PC-9 (cell line): ENCODE data around the gene MAPKAP1. TPM values are rescaled to one million over a fixed set of nuclear protein-coding genes. Genes with fewer than 3 reads are reported as not detected.

Source experiments
- BruUV-seq: library from RNA; stranded (reverse); fragments of 400-500 nt; replicated peaks from 2 replicates; lab custom pipeline; 2021; lab: Mats Ljungman, UMichigan
- CTCF ChIA-PET: fragments of 300-600 bp; sonication (Branson Sonifier 250); formaldehyde crosslinking; loops from one replicate; lab custom pipeline; 2022; ENCODE audit warnings: antibody characterized with exemption; lab: Charles Lee
- POLR2A ChIA-PET: fragments of 300-600 bp; sonication (Branson Sonifier 250); formaldehyde crosslinking; loops from one replicate; lab custom pipeline; 2022; ENCODE audit warnings: antibody characterized with exemption; ENCODE audit not compliant: unreplicated experiment; lab: Charles Lee
- DNase-seq, 2 experiments: peaks; one replicate each; pipeline versions ENCODE4 v3.0.0 to v3.0.0-alpha.2; 2015 to 2022; ENCODE audit warnings: mixed read lengths in 1 of 2
- H2AFZ ChIP-seq: fragments of 200-600 bp; sonication (generic); 2 replicates; pipeline ENCODE4 v1.8.1; 2017; ENCODE audit warnings: antibody characterized with exemption
- H3F3A ChIP-seq: fragments of 200-600 bp; sonication (generic); 2 replicates; pipeline ENCODE4 v1.8.1; 2017; ENCODE audit warnings: antibody characterized with exemption, mild to moderate bottlenecking, low read depth; ENCODE audit not compliant: insufficient read depth
- H3K27ac ChIP-seq: fragments of 200-600 bp; sonication (generic); 2 replicates; pipeline ENCODE4 v1.6.1; 2016; ENCODE audit warnings: mixed run types
- H3K27me3 ChIP-seq: fragments of 200-600 bp; sonication (generic); 2 replicates; pipeline ENCODE4 v1.6.1; 2016; ENCODE audit warnings: low read depth, mixed run types; ENCODE audit not compliant: insufficient read depth
- H3K36me3 ChIP-seq: fragments of 200-600 bp; sonication (generic); 2 replicates; pipeline ENCODE4 v1.6.1; 2016; ENCODE audit warnings: low read depth, mixed run types
- H3K4me1 ChIP-seq: fragments of 200-600 bp; sonication (generic); replicated peaks from 2 replicates; pipeline ENCODE4 v1.6.1; 2016; ENCODE audit warnings: mixed run types; ENCODE audit not compliant: insufficient read depth
- H3K4me2 ChIP-seq: fragments of 200-600 bp; sonication (generic); 2 replicates; pipeline ENCODE4 v1.6.1; 2017; ENCODE audit warnings: mixed run types
- H3K4me3 ChIP-seq: fragments of 200-600 bp; sonication (generic); 2 replicates; pipeline ENCODE4 v1.6.1; 2016; ENCODE audit warnings: mixed run types
- H3K79me2 ChIP-seq: fragments of 200-600 bp; sonication (generic); 2 replicates; pipeline ENCODE4 v1.6.1; 2017; ENCODE audit warnings: low read depth, mixed run types
- H3K9me2 ChIP-seq: fragments of 200-600 bp; sonication (generic); 2 replicates; pipeline ENCODE4 v1.8.1; 2017; ENCODE audit warnings: mild to moderate bottlenecking; ENCODE audit not compliant: insufficient read depth
- H3K9me3 ChIP-seq: fragments of 200-600 bp; sonication (generic); 2 replicates; pipeline ENCODE4 v1.8.1; 2016; ENCODE audit warnings: low read depth; ENCODE audit not compliant: insufficient read depth
- H4K20me1 ChIP-seq: fragments of 200-600 bp; sonication (generic); 2 replicates; pipeline ENCODE4 v1.8.1; 2017; ENCODE audit not compliant: insufficient read depth
- EZH2 ChIP-seq: fragments of 200-600 bp; sonication (generic); IDR thresholded peaks from 2 replicates; pipeline ENCODE4 v1.8.0; 2017; ENCODE audit warnings: antibody characterized with exemption, low read depth
- intact Hi-C: fragments of 100-400 bp; cut with micrococcal nuclease; formaldehyde crosslinking; loops from one replicate; pipeline ENCODE4 v1.10.0; 2022; ENCODE audit not compliant: unreplicated experiment
- total RNA-seq: library from RNA; stranded (reverse); gene quantifications from 2 replicates; pipeline ENCODE4 v1.2.3, GENCODE V29; 2021
- TF ChIP-seq, protein P1 (sequence below): fragments of 200-600 bp; sonication (generic); conservative IDR thresholded peaks from 2 replicates; pipeline ENCODE4 v1.6.1; 2017; ENCODE audit warnings: mixed run types, antibody characterized with exemption, mild to moderate bottlenecking, moderate library complexity

MAPKAP1 gene
- total RNA-seq, 1 experiment from 2014 or later: 115 TPM

- no peaks in the 10 kb centered on the region for H3F3A ChIP-seq
- no peaks in the 10 kb centered on the region for H3K36me3 ChIP-seq
- no peak for DNase-seq
- ChIA-PET CTCF (no interaction called here), POLR2A (no interaction called here)
- BruUV-seq: no TSS peak
- H2AFZ ChIP-seq: no peak overlapping the region
- no peaks in the 10 kb centered on the region for H3K9me2 ChIP-seq
- no peaks in the 10 kb centered on the region for H3K9me3 ChIP-seq
- H4K20me1 ChIP-seq: peaks cover 3% of the 10 kb centered on the region; the same call in 1 of the 2 replicates
- intact Hi-C loops: no loop called here
- H3K4me2 ChIP-seq: no peak overlapping the region
- peaks cover 3% of the 10 kb centered on the region; the same call in 1 of the 2 replicates for H3K79me2 ChIP-seq
- no peak overlapping the region for H3K27ac ChIP-seq
- no peak for TF ChIP-seq EZH2
- TF ChIP-seq, protein P1, sequence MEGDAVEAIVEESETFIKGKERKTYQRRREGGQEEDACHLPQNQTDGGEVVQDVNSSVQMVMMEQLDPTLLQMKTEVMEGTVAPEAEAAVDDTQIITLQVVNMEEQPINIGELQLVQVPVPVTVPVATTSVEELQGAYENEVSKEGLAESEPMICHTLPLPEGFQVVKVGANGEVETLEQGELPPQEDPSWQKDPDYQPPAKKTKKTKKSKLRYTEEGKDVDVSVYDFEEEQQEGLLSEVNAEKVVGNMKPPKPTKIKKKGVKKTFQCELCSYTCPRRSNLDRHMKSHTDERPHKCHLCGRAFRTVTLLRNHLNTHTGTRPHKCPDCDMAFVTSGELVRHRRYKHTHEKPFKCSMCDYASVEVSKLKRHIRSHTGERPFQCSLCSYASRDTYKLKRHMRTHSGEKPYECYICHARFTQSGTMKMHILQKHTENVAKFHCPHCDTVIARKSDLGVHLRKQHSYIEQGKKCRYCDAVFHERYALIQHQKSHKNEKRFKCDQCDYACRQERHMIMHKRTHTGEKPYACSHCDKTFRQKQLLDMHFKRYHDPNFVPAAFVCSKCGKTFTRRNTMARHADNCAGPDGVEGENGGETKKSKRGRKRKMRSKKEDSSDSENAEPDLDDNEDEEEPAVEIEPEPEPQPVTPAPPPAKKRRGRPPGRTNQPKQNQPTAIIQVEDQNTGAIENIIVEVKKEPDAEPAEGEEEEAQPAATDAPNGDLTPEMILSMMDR: no peak
- no peaks in the 10 kb centered on the region for H3K27me3 ChIP-seq
- H3K4me1 ChIP-seq: peaks cover 6% of the 10 kb centered on the region; the same call in 1 of the 2 replicates
- no peak overlapping the region for H3K4me3 ChIP-seq
Observed at GRCh38 chr9:125507226-125507625, 199.8 kb downstream of the MAPKAP1 start.

- Histone ChIP-seq H3K9me2 (no peaks in the 10 kb centered on the region), H3K4me3 (no peak overlapping the region), H2AFZ (no peak overlapping the region), H3K4me1 (no peaks in the 10 kb centered on the region), H3K9me3 (no peaks in the 10 kb centered on the region), H3K79me2 (no peaks in the 10 kb centered on the region; the same call in 1 of the 2 replicates), H3K27ac (no peak overlapping the region), H4K20me1 (peaks cover 3% of the 10 kb centered on the region; the same call in 1 of the 2 replicates), H3K36me3 (no peaks in the 10 kb centered on the region), H3K27me3 (no peaks in the 10 kb centered on the region), H3K4me2 (no peak overlapping the region), H3F3A (no peaks in the 10 kb centered on the region)
- no peak for TF ChIP-seq EZH2
- TF ChIP-seq, protein P1: no peak
- ChIA-PET CTCF (no interaction called here), POLR2A (no interaction called here)
- no TSS peak for BruUV-seq
- DNase-seq: no peak
- intact Hi-C loops: no loop called here
Observed at GRCh38 chr9:125505988-125506438, 201.0 kb downstream of the MAPKAP1 start.

GRCh38 chr9:125504616-125505015 is 202.4 kb downstream of the MAPKAP1 start:
- Histone ChIP-seq H3K4me1 (no peaks in the 10 kb centered on the region), H3K9me3 (no peaks in the 10 kb centered on the region), H3K27me3 (no peaks in the 10 kb centered on the region), H3K27ac (no peak overlapping the region), H3K9me2 (no peaks in the 10 kb centered on the region), H3K4me2 (no peak overlapping the region), H3K36me3 (no peaks in the 10 kb centered on the region), H3K4me3 (no peak overlapping the region), H3F3A (no peaks in the 10 kb centered on the region), H2AFZ (no peak overlapping the region), H4K20me1 (peaks cover 3% of the 10 kb centered on the region; the same call in 1 of the 2 replicates), H3K79me2 (no peaks in the 10 kb centered on the region)
- BruUV-seq: no TSS peak
- intact Hi-C loops: no loop called here
- POLR2A ChIA-PET: no interaction called here
- no peak for DNase-seq
- no peak for TF ChIP-seq EZH2
- TF ChIP-seq, protein P1: no peak
- CTCF ChIA-PET: no interaction called here
